H9 (cell line): ENCODE data around the gene CEP128. TPM values are rescaled to one million over a fixed set of nuclear protein-coding genes. Genes with fewer than 3 reads are reported as not detected.

ENCODE experiments used
- DNase-seq: peaks from one replicate; pipeline ENCODE4 v3.0.0-alpha.2; 2017
- H2AFZ ChIP-seq: one replicate; pipeline ENCODE4 v1.6.1; 2013; ENCODE audit warnings: mild to moderate bottlenecking, low read length, control low read depth, moderate library complexity
- H2AK5ac ChIP-seq: 2 replicates; pipeline ENCODE4 v1.6.1; 2013; ENCODE audit warnings: low read length, control low read depth, mixed read lengths; ENCODE audit not compliant: insufficient read length
- H2BK120ac ChIP-seq: one replicate; pipeline ENCODE4 v1.6.1; 2013; ENCODE audit warnings: low read depth, mild to moderate bottlenecking, low read length, control low read depth, inconsistent platforms; ENCODE audit not compliant: poor library complexity, severe bottlenecking
- H2BK12ac ChIP-seq: 2 replicates; pipeline ENCODE4 v1.6.1; 2013; ENCODE audit warnings: low read length, control low read depth, mixed read lengths, low read depth; ENCODE audit not compliant: insufficient read length
- H2BK15ac ChIP-seq: 2 replicates; pipeline ENCODE4 v1.6.1; 2013; ENCODE audit warnings: low read depth, low read length, control low read depth
- H2BK20ac ChIP-seq: one replicate; pipeline ENCODE4 v1.6.1; 2013; ENCODE audit warnings: low read depth, mild to moderate bottlenecking, low read length, control low read depth, inconsistent platforms; ENCODE audit not compliant: poor library complexity, severe bottlenecking
- H2BK5ac ChIP-seq: 2 replicates; pipeline ENCODE4 v1.6.1; 2013; ENCODE audit warnings: low read length, control low read depth, mixed read lengths; ENCODE audit not compliant: insufficient read length
- H3K14ac ChIP-seq: 2 replicates; pipeline ENCODE4 v1.6.1; 2013; ENCODE audit warnings: low read length, control low read depth; ENCODE audit not compliant: insufficient read depth
- H3K18ac ChIP-seq: 2 replicates; pipeline ENCODE4 v1.6.1; 2013; ENCODE audit warnings: low read depth, mild to moderate bottlenecking, mixed read lengths, low read length, control low read depth; ENCODE audit not compliant: insufficient read length
- H3K23ac ChIP-seq: 2 replicates; pipeline ENCODE4 v1.6.1; 2013; ENCODE audit warnings: low read length, control low read depth, mixed read lengths, low read depth; ENCODE audit not compliant: insufficient read length
- H3K23me2 ChIP-seq: 2 replicates; pipeline ENCODE4 v1.6.1; 2013; ENCODE audit warnings: low read depth, mild to moderate bottlenecking, mixed read lengths, low read length, control low read depth; ENCODE audit not compliant: insufficient read length, poor library complexity, severe bottlenecking
- H3K27ac ChIP-seq: 2 replicates; pipeline ENCODE4 v1.5.1; 2013; ENCODE audit warnings: low read length, control low read depth, mixed read lengths, low read depth; ENCODE audit not compliant: insufficient read length
- H3K27me3 ChIP-seq: 2 replicates; pipeline ENCODE4 v1.6.1; 2013; ENCODE audit warnings: low read length, control low read depth, inconsistent platforms; ENCODE audit not compliant: insufficient read depth
- H3K4ac ChIP-seq: 2 replicates; pipeline ENCODE4 v1.6.1; 2013; ENCODE audit warnings: low read depth, mild to moderate bottlenecking, control low read depth, inconsistent platforms, low read length, moderate library complexity
- H3K4me1 ChIP-seq: 2 replicates; pipeline ENCODE4 v1.6.1; 2013; ENCODE audit warnings: low read length, control low read depth, inconsistent platforms; ENCODE audit not compliant: insufficient read depth
- H3K4me2 ChIP-seq: 2 replicates; pipeline ENCODE4 v1.6.1; 2013; ENCODE audit warnings: low read length, control low read depth, mixed read lengths; ENCODE audit not compliant: insufficient read length, insufficient read depth
- H3K56ac ChIP-seq: 2 replicates; pipeline ENCODE4 v1.6.1; 2013; ENCODE audit warnings: low read depth, mild to moderate bottlenecking, mixed read lengths, low read length, control low read depth; ENCODE audit not compliant: insufficient read length
- H3K79me1 ChIP-seq: 2 replicates; pipeline ENCODE4 v1.6.1; 2013; ENCODE audit warnings: low read depth, mild to moderate bottlenecking, moderate library complexity, low read length, control low read depth, inconsistent platforms; ENCODE audit not compliant: insufficient read depth, poor library complexity, severe bottlenecking
- H3K79me2 ChIP-seq: 2 replicates; pipeline ENCODE4 v1.6.1; 2013; ENCODE audit warnings: low read length, control low read depth, inconsistent platforms; ENCODE audit not compliant: insufficient read depth
- H3K9ac ChIP-seq: 2 replicates; pipeline ENCODE4 v1.6.1; 2013; ENCODE audit warnings: low read length, control low read depth, mixed read lengths; ENCODE audit not compliant: insufficient read length; ENCODE audit errors: extremely low read depth
- H3K9me3 ChIP-seq: one replicate; pipeline ENCODE4 v1.6.1; 2013; ENCODE audit warnings: low read depth, low read length, inconsistent platforms; ENCODE audit not compliant: control insufficient read depth
- H3T11ph ChIP-seq: one replicate; pipeline ENCODE4 v1.6.1; 2013; ENCODE audit warnings: mild to moderate bottlenecking, low read length, control low read depth, inconsistent platforms
- H4K20me1 ChIP-seq: one replicate; pipeline ENCODE4 v1.6.1; 2013; ENCODE audit not compliant: control insufficient read depth, insufficient read length, insufficient read depth
- H4K5ac ChIP-seq: 2 replicates; pipeline ENCODE4 v1.6.1; 2013; ENCODE audit warnings: low read depth, mild to moderate bottlenecking, mixed read lengths, low read length, control low read depth; ENCODE audit not compliant: insufficient read length
- H4K8ac ChIP-seq: replicated peaks from 2 replicates; pipeline ENCODE4 v1.6.1; 2013; ENCODE audit warnings: low read length, control low read depth, mixed read lengths, low read depth; ENCODE audit not compliant: insufficient read length
- H4K91ac ChIP-seq: 2 replicates; pipeline ENCODE4 v1.6.1; 2013; ENCODE audit warnings: low read depth, mild to moderate bottlenecking, moderate library complexity, mixed read lengths, low read length, control low read depth; ENCODE audit not compliant: insufficient read length
- H3K27ac Mint-ChIP-seq, 3 experiments: 2 replicates in 2 of 3; 3 replicates in 1 of 3; pipeline ENCODE4 v1.8.0; 2020 to 2021; ENCODE audit warnings: mixed read lengths in 3 of 3, mild to moderate bottlenecking in 1 of 3, moderate library complexity in 1 of 3
- H3K27me3 Mint-ChIP-seq: 2 replicates; pipeline ENCODE4 v1.8.0; 2021; ENCODE audit warnings: low read depth, mild to moderate bottlenecking, moderate library complexity, mixed read lengths
- H3K36me3 Mint-ChIP-seq, 3 experiments: 2 replicates in 2 of 3; 3 replicates in 1 of 3; pipeline ENCODE4 v1.8.0; 2020 to 2021; ENCODE audit warnings: low read depth in 3 of 3, mixed read lengths in 3 of 3; ENCODE audit not compliant: insufficient read depth in 1 of 3
- H3K4me1 Mint-ChIP-seq, 2 experiments: 2 replicates each; pipeline ENCODE4 v1.8.0; 2020; ENCODE audit warnings: mixed read lengths in 2 of 2
- H3K4me3 Mint-ChIP-seq, 2 experiments: 2 replicates in 1 of 2; 3 replicates in 1 of 2; pipeline ENCODE4 v1.8.0; 2020 to 2021; ENCODE audit warnings: mild to moderate bottlenecking in 2 of 2, mixed read lengths in 2 of 2, moderate library complexity in 1 of 2
- H3K9me3 Mint-ChIP-seq, 2 experiments: 2 replicates in 1 of 2; 3 replicates in 1 of 2; pipeline ENCODE4 v1.8.0; 2020; ENCODE audit warnings: mild to moderate bottlenecking in 2 of 2, mixed read lengths in 2 of 2, moderate library complexity in 1 of 2
- WGBS: extraction: QIAGEN DNeasy Blood & Tissue Kit; methylation state at CpG from one replicate; pipeline ENCODE4 v1.1.7; 2013; ENCODE audit warnings: missing lambda C conversion rate, low lambda C conversion rate, mixed read lengths; ENCODE audit not compliant: insufficient read length; ENCODE audit errors: extremely low coverage; 5-methylcytosine and 5-hydroxymethylcytosine counted together
- total RNA-seq: library from RNA; stranded (reverse); gene quantifications from 2 replicates; pipeline ENCODE4 v1.2.1, GENCODE V29; 2021
- TF ChIP-seq, protein P1 (sequence below): fragments of 200-600 bp; sonication (generic); conservative IDR thresholded peaks from 3 replicates; pipeline ENCODE4 v1.8.0; 2021; ENCODE audit warnings: antibody characterized with exemption, mild to moderate bottlenecking

CEP128 gene
- total RNA-seq, 1 experiment from 2014 or later: 16.3 TPM

DNA sequence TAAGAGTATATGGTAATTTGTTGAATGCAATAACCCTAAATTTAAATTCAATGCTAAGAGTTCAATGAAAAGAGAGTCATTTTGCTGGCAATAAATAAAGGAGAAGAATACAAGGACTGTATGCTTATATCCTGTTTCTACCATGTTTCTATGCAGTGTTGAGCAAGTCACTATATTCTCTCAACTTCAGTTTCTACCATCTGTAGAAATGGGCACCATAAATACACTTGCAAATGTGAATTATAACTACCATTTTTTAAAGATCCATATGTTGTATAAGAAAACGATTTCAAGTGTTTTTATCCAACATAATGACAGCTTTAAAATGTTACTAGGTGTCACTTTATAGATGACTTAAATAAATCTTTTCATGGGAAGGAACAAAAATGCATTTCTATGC lies 170.3 kb downstream of the CEP128 start:
- H2BK5ac ChIP-seq: no peak overlapping the region
- H2BK20ac ChIP-seq: no peak overlapping the region
- H2BK15ac ChIP-seq: no peak overlapping the region
- Mint-ChIP-seq H3K36me3 (peaks cover 0 to 3% (median 0%) of the 10 kb centered on the region in 3 experiments; a peak in 1 of 7 replicates), H3K9me3 (no peaks in the 10 kb centered on the region), H3K27ac (no peak overlapping the region), H3K4me1 (peaks cover 3 to 4% of the 10 kb centered on the region in 2 experiments; a peak in 1 of 4 replicates), H3K27me3 (no peaks in the 10 kb centered on the region), H3K4me3 (no peak overlapping the region)
- H3K27ac ChIP-seq: no peak overlapping the region
- H3K4me1 ChIP-seq: no peaks in the 10 kb centered on the region
- H3K23me2 ChIP-seq: no peaks in the 10 kb centered on the region
- no peak overlapping the region for H3K23ac ChIP-seq
- H4K20me1 ChIP-seq: no peaks in the 10 kb centered on the region
- H3K79me2 ChIP-seq: no peaks in the 10 kb centered on the region
- no peak overlapping the region for H2BK12ac ChIP-seq
- H3K4ac ChIP-seq: no peak overlapping the region
- no peak overlapping the region for H3T11ph ChIP-seq
- WGBS: no CpG with 5 or more reads among the region's 1 CpG
- H3K27me3 ChIP-seq: no peaks in the 10 kb centered on the region
- TF ChIP-seq, protein P1, sequence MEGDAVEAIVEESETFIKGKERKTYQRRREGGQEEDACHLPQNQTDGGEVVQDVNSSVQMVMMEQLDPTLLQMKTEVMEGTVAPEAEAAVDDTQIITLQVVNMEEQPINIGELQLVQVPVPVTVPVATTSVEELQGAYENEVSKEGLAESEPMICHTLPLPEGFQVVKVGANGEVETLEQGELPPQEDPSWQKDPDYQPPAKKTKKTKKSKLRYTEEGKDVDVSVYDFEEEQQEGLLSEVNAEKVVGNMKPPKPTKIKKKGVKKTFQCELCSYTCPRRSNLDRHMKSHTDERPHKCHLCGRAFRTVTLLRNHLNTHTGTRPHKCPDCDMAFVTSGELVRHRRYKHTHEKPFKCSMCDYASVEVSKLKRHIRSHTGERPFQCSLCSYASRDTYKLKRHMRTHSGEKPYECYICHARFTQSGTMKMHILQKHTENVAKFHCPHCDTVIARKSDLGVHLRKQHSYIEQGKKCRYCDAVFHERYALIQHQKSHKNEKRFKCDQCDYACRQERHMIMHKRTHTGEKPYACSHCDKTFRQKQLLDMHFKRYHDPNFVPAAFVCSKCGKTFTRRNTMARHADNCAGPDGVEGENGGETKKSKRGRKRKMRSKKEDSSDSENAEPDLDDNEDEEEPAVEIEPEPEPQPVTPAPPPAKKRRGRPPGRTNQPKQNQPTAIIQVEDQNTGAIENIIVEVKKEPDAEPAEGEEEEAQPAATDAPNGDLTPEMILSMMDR: no peak
- H2AK5ac ChIP-seq: no peak overlapping the region
- no peak overlapping the region for H3K4me2 ChIP-seq
- no peak overlapping the region for H3K9ac ChIP-seq
- no peak overlapping the region for H4K91ac ChIP-seq
- no peak overlapping the region for H2AFZ ChIP-seq
- H4K8ac ChIP-seq: no peak overlapping the region
- H3K79me1 ChIP-seq: no peaks in the 10 kb centered on the region
- H3K56ac ChIP-seq: no peak overlapping the region
- H4K5ac ChIP-seq: no peak overlapping the region
- H3K14ac ChIP-seq: no peak overlapping the region
- H3K18ac ChIP-seq: no peak overlapping the region
- no peak overlapping the region for H2BK120ac ChIP-seq
- H3K9me3 ChIP-seq: no peaks in the 10 kb centered on the region
- DNase-seq: no peak
